IPS DF 4.7 (cell line): ENCODE data around the gene YKT6.
"Not testable (repeated sequence)": the region's sequence is repeated elsewhere in the genome, so short reads cannot be mapped to it uniquely, and the experiment has no call there.

Source experiments
- DNase-seq: peaks from one replicate; pipeline ENCODE4 v3.0.0-alpha.2; 2013; ENCODE audit warnings: low spot score; ENCODE audit errors: extremely low read depth

Gene YKT6

DNA sequence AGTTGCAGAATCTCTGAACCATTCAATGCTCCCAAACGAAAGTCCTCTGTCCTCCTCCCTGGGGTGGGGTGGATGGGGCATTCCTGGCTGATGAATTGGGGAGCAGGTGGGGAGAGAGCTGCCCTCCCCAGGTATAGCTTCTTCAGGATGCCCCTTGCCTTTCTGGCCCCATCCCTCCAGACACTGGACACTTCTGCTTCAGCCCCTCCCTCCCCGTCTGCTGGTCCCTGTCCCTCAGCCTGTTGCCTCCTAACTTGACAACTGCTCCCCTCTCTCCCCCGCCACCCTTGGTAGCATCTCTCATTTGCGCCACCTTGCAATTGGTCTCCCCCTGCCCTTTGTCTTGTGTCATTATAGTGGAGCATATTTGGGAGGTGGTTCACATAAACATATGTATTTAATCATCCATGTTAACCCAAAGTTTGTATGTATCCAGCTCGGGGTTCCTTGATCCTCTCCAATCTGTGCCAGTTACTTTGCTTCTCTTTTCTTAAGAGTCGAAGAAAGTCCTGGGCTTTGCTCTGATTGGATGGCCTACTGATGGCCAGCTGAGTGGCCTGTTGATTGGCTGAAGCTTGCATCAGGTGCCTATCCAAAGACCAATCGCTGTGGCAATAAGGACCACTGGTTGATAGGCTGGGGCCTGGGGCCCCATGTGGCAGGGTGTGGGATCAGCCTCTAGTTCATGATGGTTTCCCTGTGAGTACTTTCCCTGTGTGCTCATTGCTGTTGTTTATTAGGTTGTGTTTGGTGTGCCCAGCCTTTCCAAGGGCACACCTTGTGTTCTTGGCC, 7.6 kb upstream of the YKT6 start:
- no peak for DNase-seq

DNA sequence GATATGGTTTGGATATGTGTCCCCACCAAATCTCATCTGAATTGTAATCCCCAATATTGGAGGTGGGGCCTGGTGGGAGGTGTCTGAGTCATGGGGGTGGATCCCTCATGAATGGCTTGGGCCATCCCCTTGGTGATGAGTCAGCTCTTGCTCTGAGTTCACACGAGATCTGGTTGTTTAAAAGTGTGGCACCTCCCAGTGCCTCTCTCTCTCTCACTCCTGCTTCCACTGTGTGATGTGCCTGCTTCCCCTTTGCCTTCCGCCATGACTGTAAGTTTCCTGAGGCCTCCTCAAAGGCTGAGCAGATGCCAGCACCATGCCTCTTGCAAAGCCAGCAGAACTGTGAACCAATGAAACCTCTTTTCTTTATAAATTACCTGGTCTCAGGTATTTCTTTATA, 6.7 kb upstream of the YKT6 start:
- no peak for DNase-seq

DNA sequence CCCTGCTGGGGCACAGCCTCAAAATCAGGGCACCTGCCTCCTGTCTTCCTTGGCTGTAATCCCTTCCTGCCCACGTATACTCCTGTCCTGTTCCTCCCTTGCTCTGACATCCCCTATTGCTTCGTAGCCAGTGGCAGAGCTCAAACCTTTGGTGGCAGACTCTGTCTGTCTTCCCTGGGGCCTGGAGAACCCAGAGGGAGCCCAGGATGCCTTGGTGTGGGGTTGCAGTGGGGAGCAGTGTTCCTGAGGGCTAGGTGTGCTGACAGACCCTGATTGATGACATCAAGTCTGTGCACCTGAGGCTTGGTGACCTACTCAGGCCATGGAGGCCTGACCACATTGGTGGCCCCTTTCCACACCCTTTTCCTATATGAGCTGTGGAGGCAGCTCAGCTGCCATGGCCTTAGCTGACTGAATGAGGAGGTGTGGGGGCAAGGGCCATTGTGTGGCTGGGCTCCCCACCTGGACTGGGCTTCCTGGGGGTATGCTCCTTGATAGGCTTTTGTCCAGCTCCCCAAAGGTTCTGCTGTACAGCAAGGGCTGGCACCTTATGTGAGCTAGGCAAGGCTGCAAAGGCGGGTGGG, 6.1 kb upstream of the YKT6 start:
- DNase-seq, result no peak

DNA sequence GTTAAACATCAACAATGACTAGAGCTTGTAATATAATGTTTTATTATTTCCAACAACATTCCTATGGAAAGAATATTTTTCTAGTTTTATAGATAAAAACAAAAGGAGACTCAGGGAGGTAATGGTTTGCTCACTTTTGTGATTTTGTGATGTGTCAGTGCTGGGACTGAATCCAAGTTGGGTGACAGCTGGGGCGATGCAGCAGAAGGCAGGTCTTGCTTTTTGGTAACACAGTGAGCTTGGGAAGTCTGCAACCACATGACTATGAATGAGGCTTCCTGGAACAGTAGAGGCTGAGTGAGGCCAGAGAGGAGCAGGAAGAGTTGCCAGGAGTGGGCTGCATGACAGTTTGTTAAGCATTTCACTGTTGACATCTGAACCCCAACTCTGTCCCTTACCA, 4.9 kb upstream of the YKT6 start:
- DNase-seq, result no peak

DNA sequence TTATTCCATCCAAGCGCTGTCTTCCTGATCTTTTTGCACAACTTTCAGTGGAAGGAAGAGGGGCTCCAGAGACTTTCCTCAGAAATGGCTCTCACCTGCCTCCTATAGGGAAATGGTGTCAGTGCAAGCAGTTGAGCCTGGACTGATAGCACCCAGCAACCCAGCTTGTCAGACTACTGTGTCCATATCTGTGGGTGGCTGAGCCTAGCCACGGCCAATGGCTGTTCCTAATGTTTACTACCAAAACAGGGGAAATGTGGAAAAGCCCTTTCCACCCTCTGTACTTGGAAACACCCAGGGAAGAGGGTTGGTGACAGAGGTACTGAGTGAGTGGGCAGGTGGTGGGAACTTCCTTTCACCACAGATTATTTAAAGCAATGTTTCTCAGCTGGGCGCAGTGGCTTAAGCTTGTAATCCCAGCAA, 4.3 kb upstream of the YKT6 start:
- no peak for DNase-seq

DNA sequence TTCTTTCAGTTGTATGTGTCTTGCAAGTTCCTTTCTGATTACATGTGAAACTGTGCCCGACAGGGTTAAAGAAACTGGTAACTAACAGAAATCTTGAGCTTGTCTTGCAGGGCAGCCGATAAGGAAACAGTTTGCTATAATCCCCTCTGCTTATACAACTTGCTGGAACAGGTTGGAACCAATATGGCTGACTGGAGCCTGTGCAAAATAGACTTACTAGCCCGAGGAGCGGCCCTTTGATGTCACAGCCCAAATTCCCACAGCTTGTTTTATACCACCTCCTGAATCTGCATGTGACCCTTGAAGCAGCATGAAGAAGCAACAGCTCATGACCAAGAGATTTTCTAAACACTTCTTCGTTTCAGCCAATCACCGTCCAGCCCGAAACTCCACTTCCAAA, 3.3 kb upstream of the YKT6 start:
- no peak for DNase-seq

DNA sequence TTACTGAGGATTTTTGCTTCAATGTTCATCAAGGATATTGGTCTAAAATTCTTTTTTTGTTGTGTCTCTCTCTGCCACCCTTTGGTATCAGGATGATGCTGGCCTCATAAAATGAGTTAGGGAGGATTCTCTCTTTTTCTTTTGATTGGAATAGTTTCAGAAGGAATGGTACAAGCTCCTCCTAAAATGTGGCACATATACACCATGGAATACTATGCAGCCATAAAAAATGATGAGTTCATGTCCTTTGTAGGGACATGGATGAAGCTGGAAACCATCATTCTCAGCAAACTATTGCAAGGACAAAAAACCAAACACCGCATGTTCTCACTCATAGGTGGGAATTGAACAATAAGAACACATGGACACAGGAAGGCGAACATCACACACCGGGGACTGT, 615 bp upstream of the YKT6 start:
- not testable (repeated sequence) for DNase-seq

DNA sequence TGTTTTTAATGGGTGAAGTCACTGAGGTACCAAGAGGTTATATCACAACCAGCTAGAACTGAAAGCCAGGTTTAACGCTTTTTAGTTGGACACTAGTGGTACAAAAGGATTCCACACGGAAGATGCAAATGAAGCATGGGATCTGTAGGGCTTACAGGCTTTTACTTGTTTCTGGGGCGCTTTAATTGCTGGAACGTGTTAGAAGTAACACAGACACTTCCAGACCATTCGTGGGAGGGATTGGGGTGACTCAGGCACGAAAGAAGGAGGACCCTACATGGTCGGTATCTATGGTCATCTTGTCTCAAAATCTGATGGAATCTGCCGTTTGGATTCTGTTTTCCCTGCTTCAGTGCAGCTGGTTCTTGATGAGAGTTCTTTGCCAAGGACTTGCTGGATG, 1.0 kb downstream of the YKT6 start:
- no peak for DNase-seq

DNA sequence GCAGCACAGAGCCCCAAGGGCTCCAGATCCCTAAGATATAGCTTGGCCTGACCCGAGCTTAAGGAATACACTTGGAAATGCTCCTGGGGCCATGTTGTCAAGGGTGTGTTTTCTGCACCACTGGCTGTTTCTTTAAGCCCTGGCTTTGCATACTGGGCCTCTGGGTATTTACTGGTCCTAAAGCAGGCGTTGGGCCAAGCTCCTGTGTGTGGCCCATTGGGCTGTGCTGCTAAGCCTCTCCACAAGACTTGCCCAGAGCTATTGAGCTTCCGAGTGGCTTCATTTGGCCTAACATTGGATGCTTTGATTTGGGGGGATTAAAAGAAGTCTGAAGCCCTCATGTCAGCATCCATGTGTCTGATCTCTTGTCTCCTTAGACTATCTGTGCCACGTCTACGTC, 5.2 kb downstream of the YKT6 start:
- DNase-seq, result no peak

DNA sequence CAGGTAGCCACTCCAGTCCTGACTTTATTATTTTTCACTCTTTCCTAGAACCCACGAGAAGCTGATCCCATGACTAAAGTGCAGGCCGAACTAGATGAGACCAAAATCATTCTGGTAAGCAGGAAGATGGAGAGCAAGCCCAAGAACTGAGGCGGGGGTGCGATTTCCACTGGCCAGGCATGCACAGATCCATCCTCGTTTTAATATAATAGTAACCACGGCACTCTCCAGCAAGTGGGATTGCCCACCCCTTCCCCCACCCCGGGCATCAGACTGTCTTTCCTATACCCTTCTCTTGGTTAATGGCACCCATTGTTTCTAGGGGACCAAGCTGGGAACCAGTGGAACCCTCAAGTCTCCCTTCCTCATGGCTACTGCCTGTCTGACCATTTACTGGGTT, 7.3 kb downstream of the YKT6 start:
- DNase-seq, result no peak

DNA sequence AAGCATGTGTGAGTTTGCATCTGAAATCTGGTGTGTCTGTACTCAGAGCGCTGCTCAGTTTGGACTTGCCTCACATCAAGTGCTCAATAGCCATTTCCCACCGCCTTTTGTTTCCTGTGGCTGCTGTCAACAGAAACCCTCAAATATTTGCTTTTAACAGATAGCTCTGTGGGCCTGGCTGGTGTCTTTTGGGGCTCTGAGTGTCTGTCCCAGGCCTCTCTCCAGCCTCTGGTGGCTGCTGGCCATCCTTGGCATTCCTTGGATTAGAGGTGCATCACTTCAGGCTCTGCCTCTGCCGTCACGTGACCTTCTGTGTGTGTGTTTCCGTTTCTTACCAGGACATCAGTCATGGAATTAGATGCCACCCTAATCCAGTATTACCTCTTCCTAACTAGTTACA, 9.3 kb downstream of the YKT6 start:
- DNase-seq, result no peak

DNA sequence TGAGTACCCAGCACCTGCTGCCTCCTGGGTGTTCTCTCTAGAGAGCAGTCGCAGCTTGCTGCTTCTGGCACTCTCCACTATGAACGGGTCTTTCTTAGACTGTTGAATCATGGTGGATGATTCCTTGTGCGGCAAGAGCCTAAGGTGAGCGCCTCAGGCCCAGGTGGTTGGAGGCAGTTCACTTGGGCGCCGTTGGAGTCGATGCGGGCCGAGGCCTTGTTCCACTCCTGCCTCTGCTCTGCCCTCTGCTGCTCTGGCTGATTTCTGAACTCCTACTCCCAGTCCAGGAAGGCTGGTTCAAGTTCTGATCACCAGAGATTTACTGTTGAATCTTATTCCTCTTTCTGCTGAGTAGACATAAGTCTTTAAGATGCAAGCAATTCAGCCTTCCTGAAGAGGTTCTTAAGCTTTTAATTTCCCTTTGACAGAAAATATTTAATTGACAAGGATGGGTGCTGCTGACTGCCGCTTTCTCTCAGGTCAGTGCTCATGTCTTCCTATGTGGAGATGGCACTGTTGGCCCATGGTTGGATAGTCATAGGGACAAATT, 10.4 kb downstream of the YKT6 start:
- no peak for DNase-seq

DNA sequence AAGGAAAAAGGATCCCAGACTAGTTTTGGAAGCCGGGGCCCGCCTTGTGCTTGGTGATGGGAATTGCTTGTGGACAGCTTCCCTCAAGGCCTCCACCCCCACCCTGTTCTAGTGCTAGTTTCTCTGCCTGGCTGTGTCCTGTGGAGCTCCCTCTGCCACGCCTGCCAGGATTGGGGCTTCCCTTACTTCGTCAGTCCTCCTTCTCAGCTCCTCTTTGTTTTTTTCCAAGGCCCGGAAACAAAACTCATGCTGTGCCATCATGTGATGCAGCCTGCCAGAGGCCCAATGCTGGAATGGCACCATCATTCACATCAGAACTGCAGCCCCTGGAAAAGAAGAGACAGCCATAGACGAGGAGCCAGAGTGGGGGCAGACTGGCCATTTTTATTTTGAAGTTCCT, 11.2 kb downstream of the YKT6 start:
- no peak for DNase-seq

DNA sequence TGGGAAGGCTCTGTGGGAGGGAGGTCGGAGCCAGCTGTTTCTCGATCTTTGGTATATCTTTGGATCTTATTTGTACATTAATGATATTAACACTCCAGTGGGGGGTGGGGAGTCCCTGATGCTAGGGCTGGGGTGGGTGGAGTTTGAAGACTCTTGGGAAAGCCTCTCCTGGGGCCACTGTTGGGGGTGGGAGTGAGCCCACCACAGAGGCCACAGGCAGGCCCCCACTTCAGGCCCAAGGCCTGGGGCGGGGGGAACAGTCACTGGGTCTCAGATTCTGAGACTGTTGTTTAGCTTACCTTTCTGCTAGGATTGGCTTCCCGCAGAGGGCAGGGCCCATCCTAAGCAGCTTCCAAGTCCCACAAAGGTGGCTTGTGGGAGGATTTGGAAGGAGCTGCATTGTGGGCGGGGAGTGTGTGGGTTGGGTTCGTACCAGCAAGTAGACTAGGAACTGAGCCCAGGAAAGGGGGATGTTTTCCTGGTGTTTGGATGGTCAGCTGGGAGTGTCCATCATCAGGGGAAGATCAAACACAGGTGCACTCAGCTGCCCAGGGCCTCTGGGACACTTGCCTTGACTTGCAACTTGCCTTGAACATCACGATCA, 11.9 kb downstream of the YKT6 start:
- DNase-seq, result no peak

DNA sequence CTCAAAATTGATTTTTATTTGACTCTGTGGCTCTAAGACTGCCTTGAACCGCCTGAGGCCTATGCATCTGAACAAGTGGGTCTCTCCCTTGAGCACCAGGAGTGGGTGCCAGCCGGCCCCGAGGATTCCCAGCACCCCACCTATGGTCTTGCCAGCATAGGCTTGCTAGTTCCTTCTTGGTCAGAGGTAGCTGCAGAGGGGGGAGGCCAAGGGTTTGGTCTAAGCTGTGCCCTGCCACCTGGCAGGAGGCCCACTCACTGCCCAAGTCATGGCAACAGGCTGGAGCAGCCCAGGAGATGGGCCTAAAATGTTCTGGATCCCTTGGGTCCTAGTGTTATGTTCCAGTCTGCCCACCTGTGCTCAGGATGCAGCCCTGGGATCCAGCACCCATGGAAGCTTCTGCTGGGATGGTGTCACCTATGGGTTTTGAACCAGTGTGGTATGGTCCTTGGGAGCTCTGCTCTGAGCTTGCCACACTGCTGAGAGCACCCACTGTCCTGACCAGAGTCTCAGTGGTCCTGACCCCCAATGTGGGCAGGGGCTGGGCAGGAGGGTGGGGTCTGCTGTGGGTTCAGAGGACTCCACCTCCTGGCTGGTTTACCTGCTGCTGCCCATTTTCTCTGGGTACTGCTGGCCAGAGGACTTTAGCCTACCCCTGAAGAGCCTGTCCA, 12.6 kb downstream of the YKT6 start:
- no peak for DNase-seq

DNA sequence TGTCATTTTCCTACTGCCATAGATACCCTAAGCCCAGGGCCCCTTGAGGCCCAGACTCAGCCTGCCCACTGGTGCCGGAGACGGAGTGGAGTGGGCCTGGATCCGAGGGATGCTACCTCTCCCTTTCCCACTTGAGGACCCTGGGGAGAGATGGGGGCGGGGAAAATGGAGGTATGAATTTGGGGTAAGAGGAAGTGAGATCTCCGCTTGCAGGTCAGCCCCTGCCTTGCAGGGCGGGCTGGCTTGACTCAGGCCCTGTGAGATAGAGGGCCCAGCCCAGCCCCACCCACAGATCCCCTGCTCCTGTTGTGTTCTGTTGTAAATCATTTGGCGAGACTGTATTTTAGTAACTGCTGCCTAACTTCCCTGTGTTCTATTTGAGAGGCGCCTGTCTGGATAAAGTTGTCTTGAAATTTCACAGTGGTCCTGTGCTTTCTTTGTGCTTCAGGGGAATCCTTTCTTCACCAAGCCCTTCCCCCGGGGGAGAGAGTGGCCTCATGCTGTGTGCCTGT, 13.2 kb downstream of the YKT6 start:
- no peak for DNase-seq

DNA sequence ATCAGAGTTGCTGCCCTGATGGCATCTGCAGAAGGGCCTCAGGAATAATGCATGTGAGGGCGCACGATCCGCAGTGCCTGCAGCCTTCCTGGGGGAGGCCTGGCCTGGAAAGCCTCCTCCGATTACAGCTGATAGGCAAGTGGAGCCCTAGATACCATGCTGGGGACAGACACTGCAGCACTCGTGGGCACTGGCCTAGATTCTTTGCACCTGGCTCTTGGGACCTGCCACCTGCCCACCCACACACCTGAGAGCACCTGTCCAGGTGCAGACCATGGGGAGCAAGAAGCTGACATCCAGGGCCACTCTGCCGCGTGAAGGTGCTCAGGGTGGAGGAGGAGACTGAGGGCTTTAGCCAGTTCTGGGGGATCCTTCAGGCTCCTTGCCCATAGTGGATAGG, 14.8 kb downstream of the YKT6 start:
- DNase-seq, result no peak

DNA sequence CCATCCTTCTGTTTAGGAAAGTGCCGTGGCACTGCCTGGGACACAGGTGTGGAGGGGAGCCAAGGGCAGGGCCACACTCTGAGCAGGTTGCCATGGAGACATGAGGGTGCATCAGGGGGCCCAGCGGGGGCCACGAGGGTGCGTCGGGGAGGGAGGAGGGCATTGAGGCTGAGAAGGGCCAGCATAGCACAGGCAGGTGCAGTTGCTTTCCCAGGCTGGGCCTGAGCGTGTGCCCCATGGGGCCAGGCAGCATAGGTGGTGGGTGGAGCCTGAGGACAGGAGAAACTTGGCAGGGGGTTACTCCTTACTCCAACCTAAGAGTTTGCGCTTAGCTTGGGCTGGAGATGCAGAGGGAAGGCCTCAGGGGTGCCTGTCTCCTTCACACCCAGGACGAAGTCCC, 15.2 kb downstream of the YKT6 start:
- no peak for DNase-seq

DNA sequence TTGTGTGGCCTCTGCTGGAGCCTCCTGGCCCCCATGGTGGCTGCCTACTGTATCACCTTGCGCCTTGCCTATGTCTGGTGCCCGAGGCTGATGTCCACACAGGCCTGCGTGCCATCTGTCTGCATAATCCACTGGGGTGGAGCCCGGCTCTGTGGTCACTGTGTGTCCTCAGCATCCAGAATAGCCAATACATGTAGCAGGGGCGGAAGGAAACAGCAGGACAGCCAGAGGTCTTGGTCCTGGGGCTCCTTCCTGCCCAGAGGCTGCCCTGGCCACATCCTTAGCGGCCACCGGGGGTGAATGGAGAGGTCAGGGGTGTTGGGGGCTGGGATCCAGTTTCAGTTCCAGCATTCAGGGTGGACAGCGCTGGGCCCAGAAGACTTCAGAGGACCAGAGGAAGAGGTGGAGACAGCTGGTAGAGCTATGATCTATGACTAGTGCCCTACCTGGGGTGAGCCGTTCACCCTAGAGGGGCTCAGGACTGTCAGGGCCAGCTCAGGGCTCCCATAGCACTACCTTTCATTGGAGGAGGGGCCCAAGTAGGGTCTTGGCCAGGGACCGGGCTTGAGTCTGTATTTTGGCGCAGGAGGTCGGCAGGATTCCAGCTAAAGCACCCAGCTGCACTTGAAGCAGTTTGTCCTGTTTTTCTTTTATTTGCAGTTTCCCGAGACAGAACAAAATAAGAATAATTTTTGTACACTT, 15.9 kb downstream of the YKT6 start:
- DNase-seq, result no peak

DNA sequence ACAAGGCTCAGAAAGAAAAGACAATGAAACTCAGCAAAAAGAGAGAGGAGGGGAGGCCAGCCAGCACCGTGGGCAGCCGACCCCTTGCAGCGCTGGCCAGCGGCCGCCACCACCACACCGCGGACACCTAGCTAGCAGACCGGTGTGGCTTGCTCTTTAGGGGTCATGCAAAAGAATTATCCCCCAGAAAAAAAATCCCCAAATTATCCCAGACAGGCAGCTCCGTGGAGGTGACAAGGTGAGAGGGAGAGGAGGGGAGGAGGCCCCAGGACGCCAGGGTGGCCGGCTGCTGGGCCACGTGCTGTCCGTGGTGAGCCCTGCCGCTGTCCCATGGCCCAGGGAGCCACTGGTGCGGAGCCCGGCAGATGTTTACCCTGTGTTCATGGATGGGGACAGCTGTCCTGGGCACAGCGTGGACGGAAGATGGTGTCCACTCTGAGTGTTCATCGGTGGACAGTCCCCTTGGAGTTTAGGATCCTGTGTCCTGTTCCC, 16.5 kb downstream of the YKT6 start:
- no peak for DNase-seq

DNA sequence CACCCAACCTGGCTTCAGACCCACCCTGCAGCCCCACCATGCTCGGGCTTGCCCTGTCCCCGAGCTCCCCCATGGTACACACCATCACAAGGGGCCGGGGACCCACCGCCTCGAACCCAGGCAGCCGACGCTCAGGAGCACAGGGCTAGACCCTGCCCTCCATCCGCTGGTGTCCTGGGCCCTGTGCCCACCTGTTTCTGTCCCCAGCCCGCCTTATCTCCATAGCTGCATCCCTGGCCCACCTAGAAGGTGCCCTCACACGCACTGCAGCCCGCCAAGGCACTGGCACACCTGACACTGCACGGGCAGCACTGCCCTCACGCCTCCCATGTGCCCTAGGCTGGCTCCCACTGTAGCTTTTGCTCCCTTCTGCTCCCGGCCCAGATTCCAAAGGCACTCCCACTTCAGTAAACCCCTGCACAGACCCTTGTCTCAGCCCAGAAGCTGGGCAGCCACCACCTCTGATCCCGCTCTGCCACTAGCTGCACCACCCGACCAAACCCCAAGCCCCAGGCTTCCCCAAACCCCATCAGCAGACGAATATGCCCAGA, 17.1 kb downstream of the YKT6 start:
- no peak for DNase-seq
